D341Med (cell line): ENCODE results near the gene LPP.

Source experiments
- DNase-seq: peaks from one replicate; pipeline ENCODE4 v3.0.0; 2012; ENCODE audit warnings: low spot score

LPP gene

DNA sequence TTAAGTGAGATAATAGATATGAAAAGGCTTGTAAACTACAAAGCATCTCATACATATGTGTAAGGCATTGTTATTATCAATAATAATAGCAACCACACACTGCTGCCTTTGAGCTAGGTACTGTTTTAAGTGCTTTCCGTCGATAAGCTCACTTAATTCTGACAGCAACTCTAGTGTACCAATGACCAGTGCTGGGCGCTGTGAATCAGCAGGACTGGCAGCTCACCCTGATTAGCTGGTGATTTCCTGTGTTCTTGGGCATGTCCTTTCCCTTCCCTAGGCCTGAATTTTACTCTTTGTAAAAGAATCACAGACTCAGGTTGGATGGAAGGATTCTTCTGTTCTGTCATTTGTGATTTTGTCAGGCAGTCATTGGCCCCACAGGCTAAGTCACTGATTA is 215.6 kb downstream of the LPP start:
- no peak for DNase-seq

DNA sequence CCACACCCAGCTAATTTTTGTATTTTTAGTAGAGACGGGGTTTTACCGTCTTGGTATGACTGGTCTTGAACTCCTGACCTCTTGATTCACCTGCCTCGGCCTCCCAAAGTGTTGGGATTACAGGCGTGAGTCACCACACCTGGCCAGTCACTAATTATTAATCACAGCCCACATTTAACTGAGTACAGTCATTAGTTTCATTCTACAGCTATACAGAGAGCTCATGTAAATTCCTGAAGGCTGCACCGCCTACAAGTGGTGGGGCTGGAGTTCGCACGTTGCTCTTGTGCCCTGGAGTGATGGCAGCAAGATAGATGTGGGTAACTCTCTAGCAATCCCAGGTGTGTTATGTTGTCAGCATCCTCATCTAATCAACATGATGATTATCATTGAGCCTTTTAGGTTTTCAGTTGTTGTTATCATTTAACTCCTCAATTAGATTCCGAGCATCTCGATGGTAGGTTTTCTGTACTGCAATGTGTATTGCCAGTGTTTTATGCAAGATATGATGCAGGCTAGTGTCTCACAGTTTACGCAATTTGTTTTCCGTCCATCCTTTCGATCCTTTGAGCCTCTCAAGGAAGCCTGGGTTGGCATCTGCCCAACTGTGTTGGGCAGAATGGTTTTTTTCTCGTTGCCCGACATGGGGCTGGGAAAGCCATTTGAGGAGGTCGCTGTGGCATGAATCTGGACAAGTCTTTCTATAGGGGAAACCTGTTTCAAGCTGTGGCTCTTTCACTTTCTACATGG is 216.3 kb downstream of the LPP start:
- DNase-seq = no peak

DNA sequence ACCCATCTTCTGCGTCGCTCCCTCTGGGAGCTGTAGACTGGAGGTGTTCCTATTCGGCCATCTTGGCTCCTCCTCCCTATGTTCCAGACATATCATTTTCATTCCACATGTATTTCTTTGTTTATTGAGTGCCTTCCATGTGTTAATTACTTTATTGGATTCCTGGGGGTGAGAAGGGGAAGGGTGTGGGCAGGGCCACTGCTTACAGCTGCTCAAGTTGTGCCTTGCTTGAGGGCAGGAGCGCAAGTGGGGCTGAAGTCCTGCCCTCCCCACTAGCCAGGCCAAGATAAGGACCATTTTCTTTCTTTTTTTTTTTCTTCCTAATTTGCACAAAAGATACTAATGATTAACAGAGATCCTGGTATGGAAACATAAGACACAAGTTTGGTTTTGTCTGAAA is 224.8 kb downstream of the LPP start:
- DNase-seq = no peak

GRCh38 chr3:188380252-188380651 is 226.3 kb downstream of the LPP start:
- no peak for DNase-seq

DNA sequence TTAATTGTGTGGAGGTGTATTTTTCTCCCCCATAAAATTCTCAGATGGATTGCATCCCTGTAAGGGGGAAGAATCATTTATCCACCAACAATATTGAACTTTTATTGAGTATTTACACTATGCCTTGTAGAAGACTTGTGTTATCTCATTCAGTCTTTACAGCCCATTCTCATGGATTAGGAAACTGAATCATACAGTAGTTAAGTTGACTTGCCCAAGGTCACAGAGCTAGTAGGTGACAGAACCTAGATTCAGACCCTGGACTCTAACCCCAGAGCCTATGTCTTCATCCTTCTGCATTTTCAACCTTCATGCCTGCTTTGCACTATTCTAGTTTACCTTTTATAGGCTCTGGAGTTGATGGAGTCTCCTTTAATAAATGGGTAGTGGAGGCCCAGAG is 226.8 kb downstream of the LPP start:
- DNase-seq = no peak

DNA sequence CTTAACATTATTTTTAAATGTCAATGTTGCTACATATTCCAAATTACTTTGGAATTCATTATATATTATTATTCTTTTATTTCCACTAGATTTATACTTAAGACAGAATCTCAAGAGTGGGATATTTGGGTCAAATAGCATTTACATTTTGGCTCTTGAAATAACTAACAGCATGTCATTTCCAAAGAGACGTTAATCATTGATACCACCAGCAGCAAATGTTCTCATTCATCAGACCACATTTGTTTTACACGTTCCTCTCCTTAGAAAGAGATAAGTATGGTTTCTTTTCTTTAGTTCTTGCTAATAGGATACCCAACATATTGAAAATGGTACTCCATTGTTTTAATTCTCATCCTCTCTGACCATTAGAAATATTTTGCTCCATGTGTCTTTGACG is 229.8 kb downstream of the LPP start:
- DNase-seq = no peak

DNA sequence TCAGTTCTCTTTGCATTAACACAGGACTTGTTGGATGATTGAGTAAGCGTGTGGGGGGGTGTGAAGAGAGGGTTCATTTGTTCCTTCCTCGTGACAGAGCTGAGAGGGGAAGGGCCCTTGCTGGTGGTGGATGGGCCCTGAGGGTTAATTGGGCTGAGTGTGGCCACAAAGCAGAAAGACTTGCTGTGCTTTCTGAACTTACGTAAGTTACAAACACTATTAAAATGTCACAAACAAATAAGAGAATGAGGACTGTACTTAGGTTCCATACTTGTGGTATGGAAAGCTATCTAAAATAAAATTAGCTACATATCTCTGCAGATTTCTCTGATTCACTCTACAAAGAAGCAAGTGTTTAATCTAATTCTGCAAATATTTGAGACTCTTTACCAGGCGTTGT is 231.3 kb downstream of the LPP start:
- DNase-seq = no peak

DNA sequence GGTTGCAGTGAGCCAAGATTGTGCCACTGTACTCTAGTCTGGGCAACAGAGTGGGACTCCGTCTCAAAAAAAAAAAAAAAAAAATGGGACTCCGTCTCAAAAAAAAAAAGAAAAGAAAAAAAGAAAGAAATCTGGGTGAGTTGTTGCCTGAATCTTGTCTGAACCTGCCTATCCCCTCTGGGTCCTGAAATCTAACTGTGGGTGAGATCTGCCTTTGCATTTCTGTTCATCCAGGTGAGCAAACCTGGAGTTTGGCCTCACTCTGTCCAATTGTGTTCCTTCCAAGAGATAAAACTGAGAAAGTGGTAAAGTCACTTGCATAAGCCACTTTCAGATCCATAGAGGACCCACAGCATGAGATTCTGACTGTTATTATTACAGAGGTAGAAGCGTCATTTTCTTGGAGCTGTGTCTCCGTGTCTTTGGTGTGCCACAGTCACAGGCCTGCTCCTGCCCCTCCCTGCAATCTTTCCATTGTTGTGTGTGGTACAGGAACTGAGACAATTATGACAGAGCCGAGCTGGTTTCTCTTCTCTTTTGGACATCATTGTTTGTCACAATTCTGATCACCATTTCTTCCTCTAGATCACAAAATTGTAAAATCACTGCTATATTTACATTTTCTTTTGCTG is 235.9 kb downstream of the LPP start:
- no peak for DNase-seq

DNA sequence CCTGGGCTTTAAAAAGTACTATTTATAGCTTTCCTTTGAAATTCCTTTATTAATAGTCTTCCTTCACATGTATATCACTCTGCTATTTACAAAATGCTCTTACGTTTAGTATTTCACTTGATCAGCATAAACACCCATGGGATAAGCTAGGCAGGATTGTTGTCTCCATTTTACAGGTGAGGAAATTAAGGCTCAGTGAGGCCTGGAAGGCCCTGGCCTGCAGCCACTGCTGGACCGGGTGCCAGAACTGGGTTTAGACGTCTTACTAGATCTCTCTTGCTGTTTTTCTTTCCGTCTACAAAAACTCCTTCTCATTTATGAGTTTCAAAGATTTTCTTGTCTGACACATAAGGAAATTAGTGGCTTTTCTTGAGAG is 236.4 kb downstream of the LPP start:
- no peak for DNase-seq

DNA sequence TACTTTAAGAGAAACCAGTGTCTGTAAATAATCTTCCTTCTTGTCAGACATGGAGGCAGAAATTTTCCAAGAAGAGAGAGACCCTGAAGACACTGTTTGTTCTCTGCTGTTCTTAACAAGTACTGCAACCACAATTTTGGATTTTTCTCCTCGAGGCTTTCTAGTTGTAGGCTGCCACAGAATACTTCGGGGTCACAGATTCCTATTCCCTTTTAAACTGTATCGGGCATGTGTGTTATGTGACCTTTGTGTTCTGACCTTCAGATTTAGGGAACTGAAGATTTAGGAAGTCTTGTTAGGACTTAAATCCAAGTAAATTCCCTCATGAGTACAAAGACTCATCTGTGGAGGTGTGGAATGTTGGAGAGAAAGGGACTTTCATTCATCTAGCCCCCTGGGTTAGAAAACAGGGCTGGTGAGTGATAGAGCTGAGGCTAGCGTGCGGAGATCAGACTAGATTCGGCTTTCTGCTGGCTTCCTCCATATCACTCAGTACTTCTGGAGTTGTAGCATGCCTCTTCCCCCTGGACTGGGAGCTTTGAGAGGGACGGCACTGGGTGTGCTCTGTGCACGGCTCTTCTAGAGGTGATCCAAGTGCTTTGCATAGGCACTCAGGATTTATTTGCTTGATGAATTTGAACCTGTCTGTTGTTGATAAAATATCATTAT is 237.0 kb downstream of the LPP start:
- no peak for DNase-seq

GRCh38 chr3:188391592-188391991 is 237.6 kb downstream of the LPP start:
- DNase-seq = no peak

- DNase-seq = no peak
Measured at GRCh38 chr3:188392076-188392475, 238.1 kb downstream of the LPP start.

- DNase-seq = no peak
Measured at GRCh38 chr3:188394623-188395022, 240.7 kb downstream of the LPP start.

- DNase-seq = no peak
Measured at GRCh38 chr3:188396251-188396650, 242.3 kb downstream of the LPP start.

DNA sequence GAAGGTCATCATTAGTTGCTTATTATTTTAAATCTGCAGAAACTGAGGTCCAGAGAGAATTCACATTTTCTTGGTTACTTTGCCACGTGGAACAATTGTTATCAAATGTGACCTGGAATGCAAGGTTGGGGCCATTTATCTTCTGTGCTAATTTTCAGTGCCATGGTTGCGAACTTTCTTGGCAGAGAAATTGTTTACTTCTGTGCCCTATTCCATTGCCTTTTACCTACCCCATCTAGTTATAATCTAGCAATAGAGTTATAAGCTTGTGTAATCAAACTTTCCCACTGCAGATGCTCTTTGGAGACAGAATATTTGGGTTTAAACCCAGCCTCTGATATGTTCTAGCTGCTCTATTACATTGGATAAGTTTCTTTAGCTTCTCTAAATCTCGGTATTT is 242.9 kb downstream of the LPP start:
- no peak for DNase-seq

DNA sequence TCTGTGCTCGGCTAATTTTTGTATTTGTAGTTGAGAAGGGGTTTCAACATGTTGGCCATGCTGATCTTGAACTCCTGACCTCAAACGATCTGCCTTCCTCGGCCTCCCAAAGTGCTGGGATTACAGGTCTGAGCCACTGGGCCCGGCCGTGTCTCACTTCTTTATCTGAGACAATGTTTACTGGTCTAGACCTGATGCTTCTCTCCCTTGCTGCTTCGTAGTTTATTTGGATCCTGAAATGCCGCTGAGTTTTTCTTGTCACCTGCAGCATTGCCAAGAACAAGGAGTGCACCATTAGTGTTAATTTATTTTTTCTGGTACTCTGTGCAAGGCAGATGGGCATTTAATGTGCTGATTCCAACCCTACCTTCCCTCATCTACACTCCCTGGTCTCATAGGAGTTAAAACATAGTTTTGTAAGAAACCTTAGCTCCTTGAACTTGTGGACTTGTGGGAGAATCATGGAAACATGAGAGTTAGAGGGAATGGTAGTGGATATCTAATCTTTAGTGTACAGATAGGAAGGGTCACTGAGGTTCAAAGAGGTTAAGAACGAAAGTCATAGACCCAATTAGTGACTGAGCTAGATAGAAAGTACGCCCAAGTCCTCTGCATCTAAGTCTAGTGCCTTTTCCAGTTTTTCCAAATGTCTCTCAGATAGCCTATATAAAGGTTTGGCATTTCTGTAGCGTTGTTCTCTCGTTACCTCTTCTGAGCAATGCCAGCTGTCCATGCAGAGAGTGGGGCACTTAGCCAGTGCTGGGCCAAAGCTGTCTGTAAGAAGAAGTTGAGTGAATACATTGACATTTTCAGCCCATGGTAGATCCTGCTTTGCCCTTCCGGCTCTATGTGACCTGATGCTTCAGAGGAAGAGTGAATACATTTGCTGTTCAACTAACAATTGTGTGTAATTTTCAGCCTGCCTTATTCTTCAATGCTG is 244.1 kb downstream of the LPP start:
- DNase-seq = no peak

DNA sequence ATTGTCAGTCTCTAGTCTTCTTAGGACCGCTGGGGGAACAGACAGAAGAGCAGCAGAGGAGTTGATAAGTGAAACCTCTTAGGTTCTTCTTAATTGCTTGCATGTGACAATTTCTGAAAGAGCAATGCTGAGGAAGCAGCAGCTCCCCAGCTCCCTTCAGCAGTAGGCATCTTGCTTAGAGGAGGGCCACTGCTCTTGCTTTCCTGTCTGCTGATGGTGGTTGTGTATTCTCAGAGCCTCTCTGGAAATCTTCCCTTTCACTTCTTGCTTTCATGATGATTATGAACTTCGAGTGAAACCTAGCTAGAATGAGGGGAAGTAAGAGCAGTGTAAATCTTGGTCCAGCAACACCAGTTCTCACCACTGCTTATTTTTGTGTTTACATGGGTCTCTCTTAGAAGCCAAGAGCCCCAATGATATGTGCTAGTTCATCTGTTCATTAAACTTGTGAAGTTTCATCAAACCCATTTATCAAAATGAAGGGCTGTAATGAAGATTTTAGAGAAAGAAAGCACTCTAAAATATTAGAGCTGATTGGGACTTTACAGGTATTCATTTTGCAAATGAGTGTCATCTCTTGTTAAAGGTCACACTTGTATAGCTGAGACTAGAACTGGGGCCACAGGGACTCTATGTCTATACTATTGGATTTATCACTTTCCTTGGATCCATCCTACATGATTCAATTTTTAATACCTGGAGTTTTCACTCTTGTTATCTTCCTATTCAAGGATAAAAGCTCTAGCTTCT is 246.7 kb downstream of the LPP start:
- no peak for DNase-seq

DNA sequence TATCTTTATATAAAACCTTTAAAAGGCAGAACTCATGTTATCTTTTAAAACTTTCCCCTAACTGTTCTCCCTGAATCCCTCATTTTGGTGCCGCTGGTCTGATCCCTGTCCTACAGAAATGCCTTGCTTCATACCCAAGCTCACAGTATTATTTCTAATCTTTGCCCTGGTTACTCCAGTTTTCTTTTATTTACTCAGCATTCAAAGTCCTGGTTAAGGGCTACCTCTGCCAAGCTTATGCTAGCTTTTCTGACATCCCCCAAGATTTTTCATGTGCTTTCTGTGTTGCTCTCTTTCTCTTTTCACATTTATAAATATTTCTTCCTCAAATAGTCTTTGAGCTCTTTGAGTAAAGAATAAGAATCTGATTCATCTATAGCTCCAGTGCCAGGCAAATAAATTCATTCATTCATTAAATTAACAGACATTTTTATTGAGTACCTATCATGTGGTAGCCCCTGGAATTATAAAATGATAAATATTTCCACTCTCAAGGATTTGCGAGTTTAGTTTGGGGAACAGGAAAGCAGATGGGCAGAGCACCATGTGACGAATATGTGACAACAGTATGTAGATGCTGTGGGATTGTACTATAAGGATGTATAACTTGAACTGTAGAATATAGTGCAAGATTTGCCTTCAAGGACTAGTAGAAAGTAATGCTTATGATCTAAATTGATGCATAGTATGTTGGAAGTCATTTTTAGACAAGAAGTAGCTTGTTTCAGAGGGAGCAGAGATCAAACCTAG is 247.5 kb downstream of the LPP start:
- no peak for DNase-seq

DNA sequence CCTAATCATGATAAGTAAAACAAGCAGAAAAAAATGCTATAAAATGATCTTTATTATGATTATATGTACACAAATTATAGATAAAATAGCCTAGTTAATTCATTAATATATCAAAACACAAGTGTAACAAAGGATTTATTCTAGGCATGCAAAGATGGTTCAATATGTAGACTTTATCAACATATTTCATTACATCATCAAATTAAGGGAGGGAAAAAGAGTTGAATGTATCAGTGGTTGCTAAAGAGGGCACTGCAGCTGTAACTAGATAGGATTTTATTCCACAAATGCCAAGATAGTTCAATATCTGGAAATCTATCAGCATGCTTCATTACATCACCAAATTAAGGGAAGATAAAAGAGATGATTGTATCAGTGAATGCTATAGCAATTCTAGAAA is 248.3 kb downstream of the LPP start:
- DNase-seq = no peak

DNA sequence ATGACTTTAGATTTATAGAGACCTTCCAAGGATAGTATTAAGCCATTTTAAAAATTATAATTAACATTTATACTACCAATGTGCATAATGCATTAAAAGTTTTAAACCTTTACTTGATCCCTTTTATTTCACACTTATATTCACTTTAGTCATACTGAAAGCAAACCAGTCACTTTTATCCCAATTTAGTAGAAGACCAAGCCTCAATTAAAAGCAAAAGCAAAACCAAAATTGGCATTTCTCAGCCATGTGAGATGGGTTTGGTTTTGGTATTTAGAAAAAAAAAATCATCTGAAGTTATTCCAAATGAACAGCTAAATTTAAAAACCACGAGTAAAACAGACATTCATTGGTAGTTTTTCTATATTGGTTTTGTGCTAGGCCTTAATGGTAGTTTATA is 249.4 kb downstream of the LPP start:
- no peak for DNase-seq

DNA sequence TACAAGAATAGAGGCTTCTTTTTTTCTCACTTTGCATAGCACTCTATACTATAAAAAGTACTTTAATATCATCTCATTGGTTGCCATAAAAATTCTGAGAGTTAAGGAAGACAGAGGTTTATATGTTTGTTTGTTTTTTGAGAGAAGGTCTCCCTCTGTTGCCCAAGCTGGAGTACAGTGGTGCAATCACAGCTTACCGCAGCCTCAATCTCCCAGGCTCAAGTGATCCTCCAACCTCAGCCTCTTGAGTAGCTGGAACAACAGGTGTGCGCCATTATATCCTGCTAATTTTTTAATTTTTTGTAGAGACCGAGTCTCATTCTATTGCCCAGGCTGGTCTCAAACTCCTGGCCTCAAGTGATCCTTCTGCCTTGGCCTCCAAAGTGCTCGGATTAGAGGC is 250.2 kb downstream of the LPP start:
- no peak for DNase-seq
